Measurements from ENCODE around the gene PDPR. TPM values are rescaled to one million over a fixed set of nuclear protein-coding genes. Genes with fewer than 3 reads are reported as not detected.
"Not testable (repeated sequence)": the region's sequence is repeated elsewhere in the genome, so short reads cannot be mapped to it uniquely, and the experiment has no call there.

PDPR gene
- total RNA-seq, 2 experiments from 2014 or later, result 20.6 to 20.8 TPM

DNA sequence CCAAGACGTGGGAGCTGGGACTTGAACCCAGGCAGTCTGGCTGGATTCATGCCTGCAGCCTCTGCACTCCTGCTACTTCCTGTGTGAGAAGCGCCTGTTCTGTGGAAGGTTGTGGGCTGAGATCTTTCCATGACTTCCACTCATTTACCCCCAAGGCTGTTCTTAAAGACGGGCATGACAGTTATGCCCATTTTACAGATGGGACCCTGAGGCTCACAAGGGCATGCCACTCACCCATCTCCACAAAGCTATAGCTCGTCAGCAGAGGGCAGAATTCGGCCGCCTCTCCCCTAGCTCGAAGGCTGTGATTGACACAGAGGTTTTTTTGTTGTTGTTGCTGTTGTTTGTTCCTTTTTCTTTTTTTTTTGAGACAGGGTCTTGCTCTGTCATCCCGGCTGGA lies 85.9 kb downstream of the PDPR start:
- CTCF ChIA-PET; H3K27me3 ChIP-seq (ENCODE audit: control insufficient read depth in 1 of 2, insufficient read depth in 2 of 2, low read length in 2 of 2): not testable (repeated sequence)

DNA sequence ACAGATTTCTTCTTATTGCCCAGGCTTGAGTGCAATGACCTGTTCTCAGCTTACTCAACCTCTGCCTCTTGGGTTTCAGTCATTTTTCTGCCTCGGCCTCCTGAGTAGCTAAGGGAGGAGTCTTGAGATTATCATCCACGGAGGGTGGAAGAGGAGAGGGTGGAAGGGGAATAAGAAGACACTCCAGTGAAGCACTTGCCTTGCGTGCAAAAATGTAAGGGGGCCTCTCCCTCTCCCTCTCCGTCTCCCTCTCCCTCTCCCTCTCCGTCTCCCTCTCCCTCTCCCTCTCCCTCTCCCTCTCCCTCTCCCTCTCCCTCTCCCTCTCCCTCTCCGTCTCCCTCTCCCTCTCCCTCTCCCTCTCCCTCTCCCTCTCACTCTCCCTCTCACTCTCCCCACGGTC lies 89.4 kb downstream of the PDPR start:
- DNase-seq; intact Hi-C loops (cut with DNase I, micrococcal nuclease); H3K27ac Mint-ChIP-seq; H3K4me3 Mint-ChIP-seq; H3K4me1 Mint-ChIP-seq (ENCODE audit: low read depth); CTCF ChIA-PET; H3K27ac ChIP-seq (ENCODE audit: low read depth in 1 of 2, low read length in 2 of 2); H3K9me3 ChIP-seq (ENCODE audit: control insufficient read depth in 1 of 2, insufficient read depth in 1 of 2, low read length in 2 of 2); POLR2A ChIA-PET; H3K27me3 ChIP-seq (ENCODE audit: control insufficient read depth in 1 of 2, insufficient read depth in 2 of 2, low read length in 2 of 2); H3K4me3 ChIP-seq (ENCODE audit: low read length); H3K27me3 Mint-ChIP-seq; ATAC-seq (ENCODE audit: poor library complexity); H3K36me3 ChIP-seq (ENCODE audit: insufficient read depth, low read length); H3K4me1 ChIP-seq (ENCODE audit: insufficient read depth, low read length); H3K9me3 Mint-ChIP-seq: not testable (repeated sequence)
- H3K36me3 Mint-ChIP-seq (ENCODE audit: low read depth), result peaks cover 21% of the 10 kb centered on the region

More for the DNA sequence above, 85.9 kb downstream of the PDPR start:
- H3K27me3 Mint-ChIP-seq; POLR2A ChIA-PET; H3K9me3 ChIP-seq (ENCODE audit: control insufficient read depth in 1 of 2, insufficient read depth in 1 of 2, low read length in 2 of 2); H3K27ac ChIP-seq (ENCODE audit: low read depth in 1 of 2, low read length in 2 of 2); H3K4me3 ChIP-seq (ENCODE audit: low read length); ATAC-seq (ENCODE audit: poor library complexity); H3K4me1 Mint-ChIP-seq (ENCODE audit: low read depth); H3K27ac Mint-ChIP-seq; H3K4me3 Mint-ChIP-seq; H3K36me3 ChIP-seq (ENCODE audit: insufficient read depth, low read length); H3K36me3 Mint-ChIP-seq (ENCODE audit: low read depth); DNase-seq; H3K4me1 ChIP-seq (ENCODE audit: insufficient read depth, low read length); intact Hi-C loops (cut with DNase I, micrococcal nuclease); H3K9me3 Mint-ChIP-seq: not testable (repeated sequence)

DNA sequence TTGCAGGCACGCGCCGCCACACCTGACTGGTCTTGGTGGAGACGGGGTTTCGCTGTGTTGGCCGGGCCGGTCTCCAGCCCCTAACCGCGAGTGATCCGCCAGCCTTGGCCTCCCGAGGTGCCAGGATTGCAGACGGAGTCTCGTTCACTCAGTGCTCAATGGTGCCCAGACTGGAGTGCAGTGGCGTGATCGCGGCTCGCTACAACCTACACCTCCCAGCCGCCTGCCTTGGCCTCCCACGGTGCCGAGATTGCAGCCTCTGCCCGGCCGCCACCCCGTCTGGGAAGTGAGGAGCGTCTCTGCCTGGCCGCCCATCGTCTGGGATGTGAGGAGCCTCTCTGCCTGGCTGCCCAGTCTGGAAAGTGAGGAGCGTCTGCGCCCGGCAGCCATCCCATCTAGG lies 89.9 kb downstream of the PDPR start:
- H3K27me3 ChIP-seq (ENCODE audit: control insufficient read depth in 1 of 2, insufficient read depth in 2 of 2, low read length in 2 of 2); H3K4me1 Mint-ChIP-seq (ENCODE audit: low read depth); H3K27ac Mint-ChIP-seq; H3K4me1 ChIP-seq (ENCODE audit: insufficient read depth, low read length); H3K4me3 Mint-ChIP-seq; H3K9me3 ChIP-seq (ENCODE audit: control insufficient read depth in 1 of 2, insufficient read depth in 1 of 2, low read length in 2 of 2); intact Hi-C loops (cut with DNase I, micrococcal nuclease); DNase-seq; CTCF ChIA-PET; H3K27me3 Mint-ChIP-seq; H3K9me3 Mint-ChIP-seq; H3K27ac ChIP-seq (ENCODE audit: low read depth in 1 of 2, low read length in 2 of 2); ATAC-seq (ENCODE audit: poor library complexity); H3K36me3 ChIP-seq (ENCODE audit: insufficient read depth, low read length); POLR2A ChIA-PET; H3K4me3 ChIP-seq (ENCODE audit: low read length): not testable (repeated sequence)
- peaks cover 21% of the 10 kb centered on the region for H3K36me3 Mint-ChIP-seq (ENCODE audit: low read depth)

DNA sequence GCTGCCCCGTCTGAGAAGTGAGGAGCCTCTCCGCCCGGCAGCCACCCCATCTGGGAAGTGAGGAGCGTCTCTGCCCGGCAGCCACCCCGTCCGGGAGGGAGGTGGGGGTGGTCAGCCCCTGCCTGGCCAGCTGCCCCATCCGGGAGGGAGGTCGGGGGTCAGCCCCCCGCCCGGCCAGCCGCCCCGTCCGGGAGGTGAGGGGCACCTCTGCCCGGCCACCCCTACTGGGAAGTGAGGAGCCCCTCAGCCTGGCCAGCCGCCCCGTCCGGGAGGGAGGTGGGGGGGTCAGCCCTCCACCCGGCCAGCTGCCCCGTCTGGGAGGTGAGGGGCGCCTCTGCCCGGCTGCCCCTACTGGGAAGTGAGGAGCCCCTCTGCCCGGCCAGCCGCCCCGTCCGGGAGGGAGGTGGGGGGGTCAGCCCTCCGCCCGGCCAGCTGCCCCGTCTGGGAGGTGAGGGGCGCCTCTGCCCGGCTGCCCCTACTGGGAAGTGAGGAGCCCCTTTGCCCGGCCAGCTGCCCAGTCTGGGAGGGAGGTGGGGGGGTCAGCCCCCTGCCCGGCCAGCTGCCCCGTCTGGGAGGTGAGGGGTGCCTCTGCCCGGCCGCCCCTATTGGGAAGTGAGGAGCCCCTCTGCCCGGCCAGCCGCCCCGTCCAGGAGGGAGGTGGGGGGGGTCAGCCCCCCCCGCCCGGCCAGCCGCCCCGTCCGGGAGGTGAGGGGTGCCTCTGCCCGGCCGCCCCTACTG lies 90.7 kb downstream of the PDPR start:
- H3K36me3 Mint-ChIP-seq (ENCODE audit: low read depth), result peaks cover 25% of the 10 kb centered on the region
- H3K4me3 ChIP-seq (ENCODE audit: low read length); H3K4me1 Mint-ChIP-seq (ENCODE audit: low read depth); H3K4me3 Mint-ChIP-seq; DNase-seq; H3K36me3 ChIP-seq (ENCODE audit: insufficient read depth, low read length); H3K27ac Mint-ChIP-seq; H3K4me1 ChIP-seq (ENCODE audit: insufficient read depth, low read length); CTCF ChIA-PET; H3K27me3 Mint-ChIP-seq; H3K27me3 ChIP-seq (ENCODE audit: control insufficient read depth in 1 of 2, insufficient read depth in 2 of 2, low read length in 2 of 2); POLR2A ChIA-PET; H3K9me3 ChIP-seq (ENCODE audit: control insufficient read depth in 1 of 2, insufficient read depth in 1 of 2, low read length in 2 of 2); ATAC-seq (ENCODE audit: poor library complexity); H3K27ac ChIP-seq (ENCODE audit: low read depth in 1 of 2, low read length in 2 of 2); intact Hi-C loops (cut with DNase I, micrococcal nuclease); H3K9me3 Mint-ChIP-seq: not testable (repeated sequence)

DNA sequence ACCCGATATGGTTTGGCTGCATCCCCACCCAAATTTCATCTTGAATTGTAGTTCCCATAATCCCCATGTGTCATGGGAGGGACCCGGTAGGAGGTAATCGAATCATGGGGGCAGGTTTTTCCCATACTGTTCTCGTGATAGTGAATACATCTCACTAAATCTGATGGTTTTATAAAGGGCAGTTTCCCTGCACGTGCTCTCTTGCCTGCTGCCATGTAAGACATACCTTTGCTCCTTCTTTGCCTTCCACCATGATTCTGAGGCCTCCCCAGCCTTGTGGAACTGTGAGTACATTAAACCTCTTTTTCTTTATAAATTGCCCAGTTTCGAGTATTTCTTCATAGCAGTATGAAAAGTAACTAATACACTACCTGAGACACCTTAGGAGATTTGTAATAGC lies 92.2 kb downstream of the PDPR start:
- POLR2A ChIA-PET, result not testable (repeated sequence)

More for the DNA sequence above, 92.2 kb downstream of the PDPR start:
- H3K27ac Mint-ChIP-seq; intact Hi-C loops (cut with DNase I, micrococcal nuclease); H3K27me3 ChIP-seq (ENCODE audit: control insufficient read depth in 1 of 2, insufficient read depth in 2 of 2, low read length in 2 of 2); H3K4me3 Mint-ChIP-seq; H3K9me3 ChIP-seq (ENCODE audit: control insufficient read depth in 1 of 2, insufficient read depth in 1 of 2, low read length in 2 of 2); H3K36me3 ChIP-seq (ENCODE audit: insufficient read depth, low read length); ATAC-seq (ENCODE audit: poor library complexity); H3K27me3 Mint-ChIP-seq; H3K9me3 Mint-ChIP-seq; H3K4me1 ChIP-seq (ENCODE audit: insufficient read depth, low read length); H3K4me3 ChIP-seq (ENCODE audit: low read length); H3K27ac ChIP-seq (ENCODE audit: low read depth in 1 of 2, low read length in 2 of 2); CTCF ChIA-PET; H3K4me1 Mint-ChIP-seq (ENCODE audit: low read depth); DNase-seq: not testable (repeated sequence)
- H3K36me3 Mint-ChIP-seq (ENCODE audit: low read depth), result peaks cover 37% of the 10 kb centered on the region

Other genes starting within 250 kb of the PDPR start
- gene CLEC18A, start 163.0 kb upstream of the PDPR start, total RNA-seq, result 1 to 10 TPM; 1.3 to 1.7 TPM
- not detected for gene CLEC18C, start 59.5 kb downstream of the PDPR start, total RNA-seq
- gene EXOSC6, start 137.6 kb downstream of the PDPR start, total RNA-seq, result 10 to 100 TPM; 27.8 to 28.2 TPM
- gene AARS1, start 175.2 kb downstream of the PDPR start, total RNA-seq, result 10 to 100 TPM; 10.3 to 11.1 TPM
- gene DDX19B, start 184.9 kb downstream of the PDPR start, total RNA-seq, result 10 to 100 TPM; 23.0 TPM
- gene DDX19A, start 232.6 kb downstream of the PDPR start, total RNA-seq, result 10 to 100 TPM; 57.1 to 57.3 TPM